K562 (cell line): ENCODE data around the gene MSX1. TPM values are rescaled to one million over a fixed set of nuclear protein-coding genes. Genes with fewer than 3 reads are reported as not detected.

Source experiments
- ATAC-seq: fragments of 200-7000 bp; cut with Tn5 transposase; 3 replicates; pipeline ENCODE4 v1.9.1; 2020; ENCODE audit warnings: moderate library complexity
- BruUV-seq: library from RNA; stranded (reverse); fragments of 400-500 nt; replicated peaks from 2 replicates; lab custom pipeline; 2021; lab: Mats Ljungman, UMichigan
- CTCF ChIA-PET: fragments of 300-600 bp; formaldehyde crosslinking; extraction: SDS; loops from one replicate; lab custom pipeline; 2021; ENCODE audit warnings: low intra/inter-chr PET ratio; lab: Yijun Ruan, JAX
- POLR2A ChIA-PET: fragments of 300-600, 350-650 bp; sonication (Branson Sonifier 250); formaldehyde crosslinking; extraction: SDS; loops from one replicate; lab custom pipeline; 2021; ENCODE audit warnings: antibody characterized with exemption, inconsistent platforms; lab: Yijun Ruan, JAX
- DNase-seq, 4 experiments: peaks; one replicate each; pipeline versions ENCODE4 v3.0.0 to v3.0.0-alpha.2; 2011 to 2018; ENCODE audit warnings: low spot score in 3 of 4, mixed read lengths in 3 of 4; ENCODE audit errors: extremely low read depth in 1 of 4
- FAIRE-seq: peaks from 2 replicates; lab custom pipeline; 2011; peaks lifted over from hg19 to GRCh38; lab: Jason Lieb, UNC
- H2AFZ ChIP-seq: 2 replicates; pipeline ENCODE4 v1.6.0; 2011; ENCODE audit warnings: low read depth, low read length, control low read depth, inconsistent platforms
- H3K27ac ChIP-seq: fragments of 200-600 bp; 3 replicates; pipeline ENCODE4 v1.8.0; 2011; ENCODE audit warnings: low read depth, mild to moderate bottlenecking, control low read depth, inconsistent platforms, low read length, moderate library complexity, mixed read lengths; ENCODE audit errors: extremely low read depth
- H3K27me3 ChIP-seq, 2 experiments: fragments of 300-600 bp in 1 of 2; 2 replicates in 1 of 2; 3 replicates in 1 of 2; pipeline versions ENCODE4 v1.6.0 to v1.8.0; 2011; ENCODE audit warnings: inconsistent platforms in 2 of 2, low read length in 2 of 2, mild to moderate bottlenecking in 1 of 2, mixed read lengths in 1 of 2, moderate library complexity in 1 of 2; ENCODE audit not compliant: control insufficient read depth in 2 of 2, insufficient read depth in 2 of 2
- H3K36me3 ChIP-seq: fragments of 300-600 bp; 3 replicates; pipeline ENCODE4 v1.8.0; 2011; ENCODE audit warnings: mild to moderate bottlenecking, low read length, inconsistent platforms; ENCODE audit not compliant: control insufficient read depth, insufficient read depth
- H3K4me1 ChIP-seq, 2 experiments: fragments of 200-600 bp in 1 of 2; replicated peaks in 1 of 2; 2 replicates in 1 of 2; 3 replicates in 1 of 2; pipeline versions ENCODE4 v1.5.1 to v1.8.0; 2011; ENCODE audit warnings: inconsistent platforms in 2 of 2, low read length in 2 of 2, mild to moderate bottlenecking in 1 of 2, mixed read lengths in 1 of 2, moderate library complexity in 1 of 2; ENCODE audit not compliant: control insufficient read depth in 2 of 2, insufficient read depth in 2 of 2
- H3K4me2 ChIP-seq: 2 replicates; pipeline ENCODE4 v1.6.1; 2011; ENCODE audit warnings: low read length, control low read depth, inconsistent platforms, mixed read lengths; ENCODE audit not compliant: insufficient read depth
- H3K4me3 ChIP-seq: fragments of 200-600 bp; sonication (generic), shearing (Covaris generic); 2 replicates; pipeline ENCODE4 v1.5.1; 2016; ENCODE audit warnings: control low read depth, inconsistent platforms
- H3K79me2 ChIP-seq: fragments of 200-600 bp; 3 replicates; pipeline ENCODE4 v1.8.0; 2011; ENCODE audit warnings: low read length, inconsistent platforms; ENCODE audit not compliant: control insufficient read depth, insufficient read depth
- H3K9ac ChIP-seq, 2 experiments: 2 replicates each; pipeline versions ENCODE4 v1.6.0 to v1.6.1; 2011; ENCODE audit warnings: low read depth in 2 of 2, low read length in 2 of 2, control low read depth in 1 of 2, inconsistent platforms in 1 of 2, mild to moderate bottlenecking in 1 of 2, mixed read lengths in 1 of 2; ENCODE audit not compliant: insufficient read depth in 1 of 2
- H3K9me1 ChIP-seq: one replicate; pipeline ENCODE4 v1.6.0; 2011; ENCODE audit warnings: inconsistent platforms, mild to moderate bottlenecking, low read length, moderate library complexity; ENCODE audit not compliant: control insufficient read depth, insufficient read depth
- H3K9me3 ChIP-seq: replicated peaks from 2 replicates; pipeline ENCODE4 v1.5.1; 2011; ENCODE audit warnings: low read depth, low read length, inconsistent platforms; ENCODE audit not compliant: control insufficient read depth, insufficient read depth
- H4K20me1 ChIP-seq: replicated peaks from 2 replicates; pipeline ENCODE4 v1.6.1; 2011; ENCODE audit warnings: low read length, inconsistent platforms, mixed read lengths; ENCODE audit not compliant: control insufficient read depth, insufficient read depth
- BRD4 ChIP-seq: fragments of 200-600 bp; sonication (generic); IDR thresholded peaks from 2 replicates; pipeline ENCODE4 v1.6.1; 2017; ENCODE audit warnings: inconsistent platforms
- E2F3 ChIP-seq: fragments of 250-450 bp; sonication (Bioruptor Pico); IDR thresholded peaks from 2 replicates; pipeline ENCODE4 v1.4.0; 2020; ENCODE audit warnings: mild to moderate bottlenecking
- FOXJ2 ChIP-seq: fragments of 200-800 bp; sonication (Bioruptor generic); IDR thresholded peaks from 2 replicates; pipeline ENCODE4 v1.6.1; 2016; ENCODE audit warnings: missing genetic modification characterization, missing compliant biosample characterization
- HDAC6 ChIP-seq: IDR thresholded peaks from 2 replicates; pipeline ENCODE4 v1.6.1; 2012; ENCODE audit warnings: low read depth, mild to moderate bottlenecking, control low read depth, inconsistent platforms, low read length, moderate library complexity
- HMBOX1 ChIP-seq: sonication (generic); IDR thresholded peaks from 2 replicates; pipeline ENCODE4 v1.6.1; 2016
- MXI1 ChIP-seq: IDR thresholded peaks from 2 replicates; pipeline ENCODE4 v1.6.1; 2011; ENCODE audit warnings: low read depth, mild to moderate bottlenecking, improper control_type of control experiment, low read length
- MYNN ChIP-seq, 2 experiments: sonication (generic); formaldehyde crosslinking in 1 of 2; IDR thresholded peaks; 2 replicates each; pipeline versions ENCODE4 v1.5.0 to v1.6.1; 2016 to 2020; ENCODE audit warnings: antibody characterized with exemption in 1 of 2, missing genetic modification reagents in 1 of 2
- PTRF ChIP-seq: fragments of 450-650 bp; IDR thresholded peaks from 2 replicates; pipeline ENCODE4 v1.6.1; 2016; ENCODE audit warnings: mild to moderate bottlenecking, missing genetic modification characterization, missing compliant biosample characterization
- SRF ChIP-seq, 2 experiments: fragments of 250-450, 450-650 bp in 1 of 2; sonication (Bioruptor Pico) in 1 of 2; sonication (generic) in 1 of 2; formaldehyde crosslinking; IDR thresholded peaks; 2 replicates each; pipeline versions ENCODE4 v1.5.0 to v1.5.1; 2020 to 2022; ENCODE audit warnings: mild to moderate bottlenecking in 1 of 2, missing genetic modification reagents in 1 of 2
- STAT5B ChIP-seq: fragments of 250-450 bp; sonication (Bioruptor Pico); IDR thresholded peaks from 2 replicates; pipeline ENCODE4 v1.8.0; 2021; ENCODE audit warnings: mild to moderate bottlenecking, inconsistent platforms
- YY1 ChIP-seq, 3 experiments: IDR thresholded peaks; 2 replicates each; pipeline ENCODE4 v1.6.1; 2011; ENCODE audit warnings: low read length in 2 of 3, mild to moderate bottlenecking in 2 of 3, moderate library complexity in 2 of 3, borderline replicate concordance in 1 of 3, control low read depth in 1 of 3, low read depth in 1 of 3; ENCODE audit not compliant: insufficient read depth in 3 of 3, insufficient replicate concordance in 2 of 3, control insufficient read depth in 1 of 3, insufficient read length in 1 of 3; ENCODE audit errors: extremely low read depth in 1 of 3
- ZBTB1 ChIP-seq: sonication (generic); formaldehyde crosslinking; IDR thresholded peaks from 2 replicates; pipeline ENCODE4 v1.8.1; 2023; ENCODE audit warnings: missing genetic modification reagents, low read depth, mild to moderate bottlenecking, borderline replicate concordance
- ZC3H8 ChIP-seq: fragments of 450-650 bp; IDR thresholded peaks from 2 replicates; pipeline ENCODE4 v1.6.1; 2017
- ZFP36 ChIP-seq: fragments of 150-350 bp; IDR thresholded peaks from 2 replicates; pipeline ENCODE4 v1.6.1; 2018; ENCODE audit warnings: low read length, low read depth; ENCODE audit not compliant: partially characterized antibody
- ZNF644 ChIP-seq: fragments of 200-800 bp; sonication (Bioruptor generic); IDR thresholded peaks from 2 replicates; pipeline ENCODE4 v1.6.1; 2016; ENCODE audit warnings: low read depth, missing genetic modification characterization, missing compliant biosample characterization
- ZNF696 ChIP-seq: fragments of 250-450 bp; sonication (Bioruptor Pico); conservative IDR thresholded peaks from 2 replicates; pipeline ENCODE4 v1.4.0; 2020; ENCODE audit warnings: mild to moderate bottlenecking, moderate library complexity
- WGBS: fragments of 100-300 bp; shearing (Covaris generic); methylation state at CpG from one replicate; pipeline ENCODE4 v1.1.6; 2016; ENCODE audit warnings: low coverage, mixed read lengths; ENCODE audit not compliant: insufficient coverage; ENCODE audit errors: missing lambda C conversion rate; 5-methylcytosine and 5-hydroxymethylcytosine counted together
- in situ Hi-C: fragments of 300-500 bp; cut with MboI; formaldehyde crosslinking; loops from 4 replicates; pipeline ENCODE4 v1.15.0; 2018; ENCODE audit warnings: inconsistent platforms, mixed read lengths
- intact Hi-C: fragments of 100-400 bp; cut with micrococcal nuclease; formaldehyde crosslinking; loops from 2 replicates; pipeline ENCODE4 v1.14.2; 2022
- polyA plus RNA-seq, 8 experiments: library from polyadenylated mRNA; depleted of rRNA in 4 of 8; stranded (reverse) in 5 of 8; unstranded in 3 of 8; fragments of >200 nt; fragmentation: Nextera tagmentation in 2 of 8; fragmentation: Illumina TruSeq in 1 of 8; extraction: Ambion mirVana in 2 of 8; extraction: Trizol in 1 of 8; gene quantifications; 2 replicates each; pipeline versions ENCODE4 v1.2.1 to v1.2.3, GENCODE V29; 2011 to 2014; ENCODE audit warnings: inconsistent platforms in 1 of 8, missing spikeins in 1 of 8
- total RNA-seq, 7 experiments: library from RNA; depleted of rRNA in 6 of 7; stranded (reverse); fragments of >200 nt in 6 of 7; fragmentation: Illumina TruSeq in 2 of 7; extraction: Trizol in 2 of 7; gene quantifications; 2 replicates each; pipeline versions ENCODE4 v1.2.1 to v1.2.3, GENCODE V29; 2011 to 2021; ENCODE audit warnings: low replicate concordance in 1 of 7

The MSX1 gene
- total and polyA plus RNA-seq, 9 of the 15 experiments (the other 6 are each of a cell fraction or from before 2014, with no cell fraction given): 1.3 to 6.3 (median 2.3) TPM

- TF ChIP-seq ZC3H8: no peak
- TF ChIP-seq YY1 (IDR thresholded peaks at IDR 0.05; ENCODE audit: borderline replicate concordance in 1 of 3, control insufficient read depth in 1 of 3, extremely low read depth in 1 of 3, insufficient read depth in 3 of 3, insufficient read length in 1 of 3, insufficient replicate concordance in 2 of 3, low read depth in 1 of 3, low read length in 2 of 3): no peak
- TF ChIP-seq SRF (CRISPR knock-in tag; IDR thresholded peaks at IDR 0.05): no peak
- no peak for TF ChIP-seq ZBTB1 (CRISPR knock-in tag)
Measured at GRCh38 chr4:4842476-4843441, 16.7 kb upstream of the MSX1 start (continued).

GRCh38 chr4:4843635-4844291, 15.7 kb upstream of the MSX1 start:
- no TSS peak for BruUV-seq
- in situ Hi-C loops: no loop called here
- no peak for FAIRE-seq

More at GRCh38 chr4:4843635-4844291, 15.7 kb upstream of the MSX1 start:
- Histone ChIP-seq H3K4me1 (no peaks in the 10 kb centered on the region), H3K4me2 (no peak overlapping the region), H3K27ac (no peak overlapping the region), H3K9ac (no peak overlapping the region), H3K36me3 (no peaks in the 10 kb centered on the region), H4K20me1 (peaks cover 3% of the 10 kb centered on the region), H3K79me2 (no peaks in the 10 kb centered on the region), H3K9me3 (no peaks in the 10 kb centered on the region), H3K9me1 (no peaks in the 10 kb centered on the region), H2AFZ (no peak overlapping the region), H3K4me3 (no peak overlapping the region), H3K27me3 (peaks cover 0 to 34% of the 10 kb centered on the region in 2 experiments; a peak in 2 of 5 replicates)
- ChIA-PET POLR2A (no interaction called here), CTCF (no interaction called here)
- ATAC-seq: no peak
- TF ChIP-seq E2F3 (CRISPR knock-in tag) (no peak), HDAC6 (no peak), HMBOX1 (no peak), FOXJ2 (tag) (no peak), PTRF (tag) (no peak), BRD4 (no peak), MYNN (IDR thresholded peaks at IDR 0.05) (no peak), MYNN (CRISPR knock-in tag; IDR thresholded peaks at IDR 0.05) (no peak), ZFP36 (no peak), ZNF696 (no peak), MXI1 (no peak), STAT5B (no peak), ZNF644 (no peak)
- no peak for DNase-seq
- intact Hi-C loops: no loop called here
- under 1% methylated on average over 13 of the region's 16 CpGs for WGBS
